Measurements from ENCODE around the gene LILRB1.
"Not testable (repeated sequence)": the region's sequence is repeated elsewhere in the genome, so short reads cannot be mapped to it uniquely, and the experiment has no call there.

LILRB1 gene

GRCh38 chr19:54630262-54630661 is at the start of gene LILRB1:
Gene LILRB1, plus strand, starts transcription at chr19:54630484. Its CDS starts 590 bp downstream, at chr19:54631074.
- not testable (repeated sequence) for H3K27ac ChIP-seq (ENCODE audit: low read depth, low read length); H3K4me2 ChIP-seq (ENCODE audit: low read depth, low read length, poor library complexity, severe bottlenecking); H3K27me3 ChIP-seq (ENCODE audit: low read length); H4K20me1 ChIP-seq (ENCODE audit: low read depth, low read length); H3K9me3 ChIP-seq (ENCODE audit: insufficient read depth, low read length); H3K9me2 ChIP-seq (replicated peaks; ENCODE audit: insufficient read depth, low read length); H3F3A ChIP-seq (ENCODE audit: insufficient read depth); H3K9ac ChIP-seq (ENCODE audit: low read length); H3K79me2 ChIP-seq (ENCODE audit: insufficient read depth, low read length); H2AFZ ChIP-seq (ENCODE audit: low read depth, low read length, severe bottlenecking); H3K36me3 ChIP-seq (ENCODE audit: low read length); H3K4me3 ChIP-seq (ENCODE audit: insufficient read depth, low read length, poor library complexity, severe bottlenecking)

GRCh38 chr19:54586397-54586796 is 43.9 kb upstream of the LILRB1 start:
- H3K4me2 ChIP-seq (ENCODE audit: low read depth, low read length, poor library complexity, severe bottlenecking): no peak overlapping the region
- H3K4me3 ChIP-seq (ENCODE audit: insufficient read depth, low read length, poor library complexity, severe bottlenecking): no peak overlapping the region
- TF ChIP-seq CTCF (IDR thresholded peaks at IDR 0.05; ENCODE audit: insufficient read depth, low read length, poor library complexity, severe bottlenecking) (no peak), EZH2phosphoT487 (conservative IDR thresholded peaks at IDR 0.05; ENCODE audit: low read length) (no peak)
- H3K9ac ChIP-seq (ENCODE audit: low read length): no peak overlapping the region
- H4K20me1 ChIP-seq (ENCODE audit: low read depth, low read length): no peaks in the 10 kb centered on the region
- H3F3A ChIP-seq (ENCODE audit: insufficient read depth): no peaks in the 10 kb centered on the region
- no peaks in the 10 kb centered on the region for H3K79me2 ChIP-seq (ENCODE audit: insufficient read depth, low read length)
- H3K27ac ChIP-seq (ENCODE audit: low read depth, low read length): no peak overlapping the region
- no peak overlapping the region for H2AFZ ChIP-seq (ENCODE audit: low read depth, low read length, severe bottlenecking)
- no peaks in the 10 kb centered on the region for H3K27me3 ChIP-seq (ENCODE audit: low read length)
- no peaks in the 10 kb centered on the region for H3K9me2 ChIP-seq (replicated peaks; ENCODE audit: insufficient read depth, low read length)
- H3K9me3 ChIP-seq (ENCODE audit: insufficient read depth, low read length): no peaks in the 10 kb centered on the region
- no peaks in the 10 kb centered on the region for H3K36me3 ChIP-seq (ENCODE audit: low read length)

GRCh38 chr19:54587026-54587425 is 43.3 kb upstream of the LILRB1 start:
- Histone ChIP-seq H3K9me3 (ENCODE audit: insufficient read depth, low read length) (no peaks in the 10 kb centered on the region), H4K20me1 (ENCODE audit: low read depth, low read length) (no peaks in the 10 kb centered on the region)

GRCh38 chr19:54593445-54593844 is 36.8 kb upstream of the LILRB1 start, which contains the start of gene LILRA1:
Gene LILRA1, plus strand, starts transcription at chr19:54593632. Its CDS starts 613 bp downstream, at chr19:54594245.
- not testable (repeated sequence) for H3K27ac ChIP-seq (ENCODE audit: low read depth, low read length); H3K36me3 ChIP-seq (ENCODE audit: low read length); H3F3A ChIP-seq (ENCODE audit: insufficient read depth); H3K27me3 ChIP-seq (ENCODE audit: low read length); H4K20me1 ChIP-seq (ENCODE audit: low read depth, low read length); H3K4me3 ChIP-seq (ENCODE audit: insufficient read depth, low read length, poor library complexity, severe bottlenecking); H3K4me2 ChIP-seq (ENCODE audit: low read depth, low read length, poor library complexity, severe bottlenecking); H2AFZ ChIP-seq (ENCODE audit: low read depth, low read length, severe bottlenecking); H3K79me2 ChIP-seq (ENCODE audit: insufficient read depth, low read length); H3K9me2 ChIP-seq (replicated peaks; ENCODE audit: insufficient read depth, low read length); H3K9me3 ChIP-seq (ENCODE audit: insufficient read depth, low read length); H3K9ac ChIP-seq (ENCODE audit: low read length)

More at GRCh38 chr19:54587026-54587425, 43.3 kb upstream of the LILRB1 start:
- no peaks in the 10 kb centered on the region for H3F3A ChIP-seq (ENCODE audit: insufficient read depth)
- H3K9me2 ChIP-seq (replicated peaks; ENCODE audit: insufficient read depth, low read length): no peaks in the 10 kb centered on the region
- TF ChIP-seq EZH2phosphoT487 (conservative IDR thresholded peaks at IDR 0.05; ENCODE audit: low read length): no peak
- TF ChIP-seq CTCF (IDR thresholded peaks at IDR 0.05; ENCODE audit: insufficient read depth, low read length, poor library complexity, severe bottlenecking): no peak
- no peak overlapping the region for H3K27ac ChIP-seq (ENCODE audit: low read depth, low read length)
- no peak overlapping the region for H3K4me2 ChIP-seq (ENCODE audit: low read depth, low read length, poor library complexity, severe bottlenecking)
- no peaks in the 10 kb centered on the region for H3K27me3 ChIP-seq (ENCODE audit: low read length)
- H3K4me3 ChIP-seq (ENCODE audit: insufficient read depth, low read length, poor library complexity, severe bottlenecking): no peak overlapping the region
- no peak overlapping the region for H2AFZ ChIP-seq (ENCODE audit: low read depth, low read length, severe bottlenecking)
- no peaks in the 10 kb centered on the region for H3K79me2 ChIP-seq (ENCODE audit: insufficient read depth, low read length)
- no peak overlapping the region for H3K9ac ChIP-seq (ENCODE audit: low read length)
- H3K36me3 ChIP-seq (ENCODE audit: low read length): no peaks in the 10 kb centered on the region

- H3F3A ChIP-seq (ENCODE audit: insufficient read depth); H3K4me2 ChIP-seq (ENCODE audit: low read depth, low read length, poor library complexity, severe bottlenecking); H3K9me3 ChIP-seq (ENCODE audit: insufficient read depth, low read length); H3K9me2 ChIP-seq (replicated peaks; ENCODE audit: insufficient read depth, low read length); H3K79me2 ChIP-seq (ENCODE audit: insufficient read depth, low read length); H3K4me3 ChIP-seq (ENCODE audit: insufficient read depth, low read length, poor library complexity, severe bottlenecking); H3K27ac ChIP-seq (ENCODE audit: low read depth, low read length); H3K36me3 ChIP-seq (ENCODE audit: low read length); H4K20me1 ChIP-seq (ENCODE audit: low read depth, low read length); H3K27me3 ChIP-seq (ENCODE audit: low read length); H3K9ac ChIP-seq (ENCODE audit: low read length); H2AFZ ChIP-seq (ENCODE audit: low read depth, low read length, severe bottlenecking): not testable (repeated sequence)
Observed at GRCh38 chr19:54593931-54594626, 36.2 kb upstream of the LILRB1 start.

Measured in SU-DHL-6 (cell line).